HG02970 (cell line): Measurements from ENCODE around the gene CKM.
"Not testable (repeated sequence)": the region's sequence is repeated elsewhere in the genome, so short reads cannot be mapped to it uniquely, and the experiment has no call there.

Experiments
- ATAC-seq: cut with Tn5 transposase; IDR thresholded peaks from one replicate; pipeline ENCODE4 v1.9.1; 2021; ENCODE audit warnings: mild to moderate bottlenecking, moderate library complexity, moderate number of reproducible peaks; ENCODE audit not compliant: unreplicated experiment, low FRiP score

Gene CKM

DNA sequence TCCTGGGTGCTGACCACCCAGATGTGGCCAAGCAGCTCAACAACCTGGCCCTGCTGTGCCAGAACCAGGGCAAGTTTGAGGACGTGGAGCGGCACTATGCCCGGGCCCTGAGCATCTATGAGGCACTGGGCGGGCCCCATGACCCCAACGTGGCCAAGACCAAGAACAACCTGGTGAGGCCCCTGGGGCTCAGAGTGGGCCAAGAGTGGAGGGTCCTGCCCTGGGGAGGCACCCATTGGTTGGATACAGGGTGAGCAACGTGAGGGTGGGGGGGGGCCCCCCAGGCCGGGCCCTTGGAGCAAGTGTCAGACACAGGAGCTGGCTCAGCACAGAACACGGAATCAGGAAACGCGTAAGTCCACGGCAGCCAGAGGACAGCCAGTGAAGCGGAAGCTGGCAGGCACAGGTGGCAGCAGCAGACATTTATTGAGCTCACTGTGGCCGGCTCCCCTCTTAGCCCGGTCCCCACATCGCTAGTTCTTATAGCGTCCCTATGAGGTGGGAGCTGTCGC, 26.8 kb upstream of the CKM start:
- no peak for ATAC-seq

- ATAC-seq, result no peak
Measured at GRCh38 chr19:45349126-45349415, 26.4 kb upstream of the CKM start.

DNA sequence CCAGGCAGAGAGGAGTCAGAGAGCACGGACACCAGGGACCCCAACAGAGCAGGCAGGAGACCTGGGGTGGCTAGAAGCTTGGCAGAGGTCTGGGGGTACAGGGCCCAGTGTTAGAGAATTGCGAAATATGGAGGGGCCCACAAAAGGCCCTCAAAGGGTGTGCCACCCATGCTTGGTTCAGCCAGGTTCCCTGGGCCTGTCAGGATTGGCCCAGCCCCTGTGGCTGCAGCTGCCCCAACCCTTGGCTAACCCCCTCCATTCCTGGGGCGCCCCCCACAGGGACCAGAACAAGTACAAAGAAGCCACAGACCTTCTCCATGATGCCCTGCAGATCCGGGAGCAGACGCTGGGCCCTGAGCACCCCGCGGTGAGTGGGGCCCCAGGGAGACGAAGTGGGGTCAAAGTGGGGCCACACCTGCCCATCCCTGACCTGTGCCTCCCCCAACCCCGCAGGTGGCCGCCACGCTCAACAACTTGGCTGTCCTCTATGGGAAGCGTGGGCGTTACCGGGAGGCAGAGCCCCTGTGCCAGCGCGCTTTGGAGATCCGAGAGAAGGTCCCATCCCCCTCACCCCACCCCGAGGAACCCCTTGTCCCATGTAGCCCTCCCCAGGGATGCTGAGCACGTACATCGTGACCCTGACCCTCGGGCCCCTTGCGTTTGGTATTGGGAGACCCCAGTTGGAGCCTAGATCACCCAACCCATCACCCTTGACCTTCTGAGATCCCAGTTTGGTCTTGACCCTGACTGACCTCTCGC, 25.9 kb upstream of the CKM start:
- no peak for ATAC-seq

- ATAC-seq, result no peak
Measured at GRCh38 chr19:45347570-45348366, 25.1 kb upstream of the CKM start.

- ATAC-seq, result no peak
Measured at GRCh38 chr19:45346449-45346848, 23.8 kb upstream of the CKM start.

DNA sequence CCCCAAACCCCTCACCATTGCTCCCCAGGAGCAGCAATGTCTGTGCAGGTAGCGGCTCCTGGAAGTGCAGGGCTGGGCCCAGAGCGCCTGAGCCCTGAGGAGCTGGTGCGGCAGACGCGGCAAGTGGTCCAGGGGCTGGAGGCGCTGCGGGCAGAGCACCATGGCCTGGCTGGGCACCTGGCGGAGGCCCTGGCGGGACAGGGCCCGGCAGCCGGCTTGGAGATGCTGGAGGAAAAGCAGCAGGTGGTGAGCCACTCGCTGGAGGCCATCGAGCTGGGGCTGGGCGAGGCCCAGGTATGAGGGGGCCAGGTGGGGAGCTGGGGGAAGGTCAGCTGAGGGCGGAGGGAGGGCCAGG, 22.8 kb upstream of the CKM start:
- no peak for ATAC-seq

GRCh38 chr19:45344621-45345505, 22.2 kb upstream of the CKM start:
- ATAC-seq, result no peak

DNA sequence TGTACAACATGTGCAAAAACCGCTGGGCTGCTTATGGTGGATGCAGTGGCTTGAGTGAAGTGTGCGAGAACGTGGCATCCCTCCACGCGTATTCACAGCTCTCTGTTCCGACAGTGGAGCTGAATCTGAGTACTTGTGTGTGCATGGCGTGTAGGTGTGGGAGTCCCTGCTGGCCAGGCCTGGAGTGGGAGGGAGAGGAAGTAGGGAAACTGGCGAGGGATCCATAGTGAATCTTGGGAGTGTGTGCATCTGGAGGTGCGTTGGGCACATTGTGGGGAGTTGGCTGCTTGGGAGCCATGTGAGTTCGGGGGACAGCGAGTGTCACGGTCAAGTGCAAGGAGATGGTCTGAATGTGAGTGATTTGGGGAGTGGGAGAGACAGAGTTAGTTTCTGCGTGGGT, 20.2 kb upstream of the CKM start:
- ATAC-seq, result no peak

- ATAC-seq, result no peak
Measured at GRCh38 chr19:45340899-45341453, 18.3 kb upstream of the CKM start.

GRCh38 chr19:45340232-45340898, 17.7 kb upstream of the CKM start, which contains the start of gene KLC3:
Gene KLC3, plus strand, starts transcription at chr19:45340750. Its CDS starts 4,792 bp downstream, at chr19:45345542.
- no peak for ATAC-seq

- no peak for ATAC-seq
Measured at GRCh38 chr19:45339629-45340028, 17.0 kb upstream of the CKM start.

DNA sequence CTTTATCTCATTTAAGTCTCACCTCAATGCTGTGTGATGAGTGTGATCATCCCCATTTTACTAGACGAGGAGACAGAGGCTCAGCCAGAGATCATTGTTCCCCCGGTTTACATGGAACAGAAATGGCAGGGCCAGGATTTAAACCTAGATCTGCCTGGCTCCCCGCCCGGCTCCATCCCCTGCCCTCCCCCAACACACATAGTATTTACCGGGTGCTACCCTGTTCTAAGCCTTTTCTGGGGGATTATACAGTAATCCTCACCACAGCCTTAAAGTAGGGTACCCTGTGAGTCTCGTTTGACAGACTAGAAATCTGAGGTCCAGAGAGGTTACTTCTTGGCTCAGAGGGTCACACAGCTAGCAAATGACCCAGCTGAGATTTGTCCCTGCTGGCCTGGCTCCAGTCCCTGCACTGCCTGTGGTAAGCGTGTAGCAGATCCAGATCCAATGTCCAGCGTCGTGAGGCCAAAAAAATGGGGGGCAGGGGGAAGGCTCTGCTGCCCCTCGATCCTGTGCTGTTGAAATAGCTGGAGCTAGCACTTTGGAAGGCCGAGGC, 14.1 kb upstream of the CKM start:
- ATAC-seq, result no peak

- not testable (repeated sequence) for ATAC-seq
Measured at GRCh38 chr19:45334881-45335280, 12.2 kb upstream of the CKM start.

GRCh38 chr19:45333609-45334303, 11.1 kb upstream of the CKM start:
- ATAC-seq, result no peak

DNA sequence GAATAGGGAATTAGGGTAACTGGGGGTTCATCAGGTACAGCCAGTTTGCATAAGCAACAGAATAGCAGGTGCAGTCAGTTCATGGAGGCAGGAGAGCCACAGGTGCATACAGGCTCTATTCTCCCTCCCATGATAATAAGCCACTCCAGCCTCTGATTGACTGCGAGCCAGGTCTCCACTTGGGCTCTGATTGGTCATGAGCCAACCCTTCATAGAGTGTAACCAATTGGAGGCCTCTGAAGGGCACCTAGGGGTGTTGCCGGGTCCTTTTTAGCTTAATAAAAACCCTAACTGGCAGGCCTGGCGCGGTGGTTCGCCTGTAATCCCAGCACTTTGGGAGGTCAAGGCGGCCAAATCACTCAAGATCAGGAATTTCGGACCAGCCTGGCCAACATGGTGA, 8.7 kb upstream of the CKM start:
- ATAC-seq, result no peak

DNA sequence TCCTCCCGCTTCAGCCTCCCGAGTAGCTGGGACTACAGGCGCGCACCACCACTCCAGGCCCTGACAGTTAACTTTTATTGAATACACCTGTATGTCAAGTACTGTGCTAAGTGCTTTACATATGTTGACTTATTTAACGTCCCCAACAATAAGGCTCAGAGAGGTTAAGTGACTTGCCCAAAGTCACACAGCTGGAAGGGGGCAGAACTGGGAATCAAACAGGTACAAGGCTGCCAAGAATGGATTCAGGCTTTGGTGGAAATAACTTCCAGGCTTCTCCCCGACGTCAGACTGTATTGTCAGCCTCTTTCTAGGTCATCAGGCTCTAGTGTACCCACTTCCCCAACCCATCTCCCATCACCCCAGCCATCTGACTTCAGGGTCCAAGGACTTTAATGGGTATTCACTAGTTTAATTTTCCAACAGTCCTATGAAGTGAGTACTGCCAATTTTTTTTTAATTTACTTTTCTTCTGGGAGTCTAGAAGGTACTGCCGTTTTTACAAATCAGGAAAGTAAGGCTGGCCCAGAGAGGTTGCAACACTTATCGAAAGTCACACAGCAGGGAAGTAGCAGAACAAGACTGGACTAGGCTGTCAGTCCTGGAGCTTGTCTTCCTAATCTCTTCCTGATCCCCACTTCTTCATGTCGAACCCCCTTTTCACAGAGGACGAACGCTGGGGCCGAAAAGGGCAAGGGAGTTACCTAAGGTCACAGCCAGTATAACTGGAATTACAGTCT, 4.9 kb upstream of the CKM start:
- ATAC-seq, result no peak

DNA sequence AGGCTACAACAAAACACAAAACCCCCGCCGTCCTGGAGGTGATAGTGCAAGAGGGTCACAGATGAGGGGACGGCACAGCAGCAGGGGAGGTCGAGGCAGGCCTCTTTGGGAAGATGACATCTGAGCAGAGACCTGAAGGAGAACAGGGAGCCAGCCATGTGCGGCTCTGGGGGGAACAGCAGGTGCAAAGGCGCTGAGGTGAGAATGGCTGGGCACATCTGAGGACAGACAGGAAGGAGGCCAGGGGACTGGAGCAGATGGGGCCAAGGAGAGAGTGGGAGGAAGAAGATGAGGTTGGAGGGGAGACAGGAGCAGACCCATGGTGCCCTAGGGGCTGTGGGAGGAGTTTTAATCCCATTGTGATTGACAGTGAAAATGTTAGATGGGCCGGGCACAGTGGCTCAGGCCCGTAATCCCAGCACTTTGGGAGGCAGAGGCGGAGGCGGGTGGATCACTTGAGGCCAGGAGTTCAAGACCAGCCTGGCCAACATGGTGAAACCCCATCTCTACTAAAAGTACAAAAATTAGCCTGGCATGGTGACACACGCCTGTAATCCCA, 1.8 kb upstream of the CKM start:
- ATAC-seq, result no peak

GRCh38 chr19:45323671-45324081, 1.0 kb upstream of the CKM start:
- no peak for ATAC-seq
